HCT116 (cell line): ENCODE data around the gene IFT25.

ENCODE experiments used
- CTCF ChIP-seq, 3 experiments: fragments of 200-600 bp in 1 of 3; sonication (generic) in 1 of 3; IDR thresholded peaks in 2 of 3; conservative IDR thresholded peaks in 1 of 3; 2 replicates each; pipeline ENCODE4 v1.5.1; 2012 to 2017; ENCODE audit warnings: low read depth in 2 of 3, low read length in 2 of 3, antibody characterized with exemption in 1 of 3, borderline replicate concordance in 1 of 3, control low read depth in 1 of 3, mild to moderate bottlenecking in 1 of 3, mixed read lengths in 1 of 3, mixed run types in 1 of 3, moderate library complexity in 1 of 3; ENCODE audit not compliant: insufficient read depth in 1 of 3
- SIN3A ChIP-seq: IDR thresholded peaks from 2 replicates; pipeline ENCODE4 v1.6.1; 2012; ENCODE audit warnings: low read depth
- SRF ChIP-seq: IDR thresholded peaks from 2 replicates; pipeline ENCODE4 v1.6.1; 2012; ENCODE audit warnings: low read depth

- TF ChIP-seq SRF: no peak
- TF ChIP-seq SIN3A: no peak
- TF ChIP-seq CTCF (IDR thresholded peaks at IDR 0.05 in 2 of 3, conservative IDR thresholded peaks at IDR 0.05 in 1 of 3; ENCODE audit: borderline replicate concordance in 1 of 3, insufficient read depth in 1 of 3, low read depth in 2 of 3, low read length in 2 of 3): no peak
Measured at GRCh38 chr1:53871773-53872484, 73.6 kb downstream of the IFT25 start.
